WTC11 (cell line): ENCODE results near the gene RAD51D. TPM values are rescaled to one million over a fixed set of nuclear protein-coding genes. Genes with fewer than 3 reads are reported as not detected.

Experiments
- ATAC-seq: fragments of 200-7000 bp; cut with Tn5 transposase; 2 replicates; pipeline ENCODE4 v1.10.0; 2021; ENCODE audit warnings: mild to moderate bottlenecking, moderate library complexity
- CTCF ChIA-PET: fragments of 300-600 bp; sonication (Branson Sonifier 250); formaldehyde crosslinking; loops from one replicate; lab custom pipeline; 2021; ENCODE audit warnings: antibody characterized with exemption; lab: Charles Lee
- POLR2A ChIA-PET: fragments of 350-600 bp; sonication (Branson Sonifier 250); formaldehyde crosslinking; loops from one replicate; lab custom pipeline; 2021; ENCODE audit warnings: antibody characterized with exemption; lab: Charles Lee
- DNase-seq: peaks from one replicate; pipeline ENCODE4 v3.0.0; 2021; ENCODE audit warnings: low spot score
- H3K27ac Mint-ChIP-seq: 2 replicates; pipeline ENCODE4 v1.8.0; 2021; ENCODE audit warnings: mixed read lengths
- H3K27me3 Mint-ChIP-seq: 2 replicates; pipeline ENCODE4 v1.8.0; 2021; ENCODE audit warnings: low read depth, mild to moderate bottlenecking, moderate library complexity, mixed read lengths
- H3K36me3 Mint-ChIP-seq: 2 replicates; pipeline ENCODE4 v1.8.0; 2021; ENCODE audit warnings: mixed read lengths
- H3K4me1 Mint-ChIP-seq: 2 replicates; pipeline ENCODE4 v1.8.0; 2022; ENCODE audit warnings: mixed read lengths
- H3K4me3 Mint-ChIP-seq: 2 replicates; pipeline ENCODE4 v1.8.0; 2021; ENCODE audit warnings: mild to moderate bottlenecking, moderate library complexity, mixed read lengths
- H3K9me3 Mint-ChIP-seq: 2 replicates; pipeline ENCODE4 v1.8.0; 2021; ENCODE audit warnings: mixed read lengths
- ATF1 ChIP-seq: sonication (generic); formaldehyde crosslinking; IDR thresholded peaks from 2 replicates; pipeline ENCODE4 v1.8.1; 2023; ENCODE audit warnings: mild to moderate bottlenecking, moderate library complexity, missing genetic modification reagents
- CBFB ChIP-seq: sonication (generic); formaldehyde crosslinking; IDR thresholded peaks from 2 replicates; pipeline ENCODE4 v1.8.1; 2022; ENCODE audit warnings: mild to moderate bottlenecking, low read depth, missing genetic modification reagents
- ESRRA ChIP-seq: sonication (generic); formaldehyde crosslinking; IDR thresholded peaks from 2 replicates; pipeline ENCODE4 v1.8.1; 2022; ENCODE audit warnings: mild to moderate bottlenecking, missing genetic modification reagents, borderline replicate concordance
- FOXP1 ChIP-seq: sonication (generic); formaldehyde crosslinking; IDR thresholded peaks from 2 replicates; pipeline ENCODE4 v1.8.0; 2022; ENCODE audit warnings: missing genetic modification reagents, mild to moderate bottlenecking, moderate library complexity, borderline replicate concordance
- MYBL2 ChIP-seq: sonication (generic); formaldehyde crosslinking; IDR thresholded peaks from 2 replicates; pipeline ENCODE4 v1.8.1; 2023; ENCODE audit warnings: mild to moderate bottlenecking, moderate library complexity, missing genetic modification reagents
- NFYB ChIP-seq: sonication (generic); formaldehyde crosslinking; conservative IDR thresholded peaks from 2 replicates; pipeline ENCODE4 v1.8.0; 2022; ENCODE audit warnings: low read depth, missing genetic modification reagents
- RELA ChIP-seq: sonication (generic); formaldehyde crosslinking; IDR thresholded peaks from 2 replicates; pipeline ENCODE4 v1.8.1; 2022; ENCODE audit warnings: missing genetic modification reagents, mild to moderate bottlenecking, borderline replicate concordance
- RORB ChIP-seq: fragments of 250-450 bp; sonication (Bioruptor Pico); IDR thresholded peaks from 2 replicates; pipeline ENCODE4 v1.9.0; 2021; ENCODE audit warnings: mild to moderate bottlenecking
- SMAD4 ChIP-seq: sonication (generic); formaldehyde crosslinking; IDR thresholded peaks from 2 replicates; pipeline ENCODE4 v1.8.0; 2022; ENCODE audit warnings: mild to moderate bottlenecking, missing genetic modification reagents
- TP53 ChIP-seq: sonication (generic); formaldehyde crosslinking; IDR thresholded peaks from 2 replicates; pipeline ENCODE4 v1.8.1; 2023; ENCODE audit warnings: mild to moderate bottlenecking, missing genetic modification reagents
- ZNF263 ChIP-seq: sonication (generic); formaldehyde crosslinking; IDR thresholded peaks from 2 replicates; pipeline ENCODE4 v1.8.1; 2022; ENCODE audit warnings: low read depth, mild to moderate bottlenecking, moderate library complexity, missing genetic modification reagents
- ZNF396 ChIP-seq: fragments of 250-450 bp; sonication (Bioruptor Pico); IDR thresholded peaks from 2 replicates; pipeline ENCODE4 v1.8.0; 2021; ENCODE audit warnings: mild to moderate bottlenecking, moderate library complexity, borderline replicate concordance
- ZNF423 ChIP-seq: fragments of 250-450 bp; sonication (Bioruptor Pico); IDR thresholded peaks from 2 replicates; pipeline ENCODE4 v2.1.2; 2022; ENCODE audit warnings: mild to moderate bottlenecking, moderate library complexity
- total RNA-seq: library from RNA; stranded (reverse); gene quantifications from 3 replicates; pipeline ENCODE4 v1.2.3, GENCODE V29; 2021
- TF ChIP-seq, protein P1 (sequence below): sonication (generic); formaldehyde crosslinking; IDR thresholded peaks from 2 replicates; pipeline ENCODE4 v1.8.0; 2023; ENCODE audit warnings: mild to moderate bottlenecking, missing genetic modification reagents
- TF ChIP-seq, protein P2 (sequence below): sonication (generic); formaldehyde crosslinking; IDR thresholded peaks from 2 replicates; pipeline ENCODE4 v1.8.0; 2022; ENCODE audit warnings: missing genetic modification reagents
- TF ChIP-seq, protein P3 (sequence below): sonication (generic); formaldehyde crosslinking; IDR thresholded peaks from 2 replicates; pipeline ENCODE4 v1.8.0; 2023; ENCODE audit warnings: missing genetic modification reagents
- TF ChIP-seq, protein P4 (sequence below): sonication (generic); formaldehyde crosslinking; IDR thresholded peaks from 2 replicates; pipeline ENCODE4 v1.8.1; 2022; ENCODE audit warnings: low read depth, mild to moderate bottlenecking, moderate library complexity, missing genetic modification reagents, borderline replicate concordance
- TF ChIP-seq, protein P5 (sequence below): fragments of 250-450 bp; sonication (Bioruptor Pico); IDR thresholded peaks from 2 replicates; pipeline ENCODE4 v1.9.0; 2021; ENCODE audit warnings: mild to moderate bottlenecking, borderline replicate concordance

Gene RAD51D
- total RNA-seq, 1 experiment from 2014 or later = 15.0 TPM

DNA sequence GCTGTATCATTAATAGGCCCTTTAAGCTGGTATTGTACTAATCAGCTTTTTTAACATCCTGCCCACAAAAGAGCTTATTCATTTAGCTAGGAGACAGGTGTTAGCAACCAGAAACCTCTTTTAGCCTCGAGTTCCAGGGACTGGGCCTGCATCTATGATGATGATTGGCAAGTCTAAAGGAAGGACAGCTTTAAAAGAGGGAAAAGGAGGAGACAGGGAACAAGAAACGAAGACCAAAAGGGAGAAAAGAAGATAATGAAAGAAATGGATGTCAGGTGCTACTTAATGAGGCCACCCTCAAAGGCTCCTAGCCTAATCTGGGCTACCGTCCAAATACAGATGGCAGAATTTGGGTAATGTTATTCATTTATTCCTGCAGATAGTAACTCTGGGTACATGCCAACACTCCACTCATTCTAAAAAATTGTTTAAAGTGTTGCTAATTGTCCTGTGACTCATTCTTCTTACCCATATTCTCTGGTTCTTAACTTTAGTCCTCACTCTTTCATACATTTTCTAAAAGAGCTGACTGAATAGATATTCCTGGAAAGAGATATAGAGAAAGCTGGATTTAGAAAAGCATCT, 37.5 kb downstream of the RAD51D start:
- Mint-ChIP-seq H3K4me3 (no peak overlapping the region; the same call in 1 of the 2 replicates), H3K4me1 (peaks cover 64% of the 10 kb centered on the region), H3K9me3 (no peaks in the 10 kb centered on the region), H3K27me3 (no peaks in the 10 kb centered on the region; the same call in 1 of the 2 replicates), H3K36me3 (no peaks in the 10 kb centered on the region), H3K27ac (peak overlapping the region; percentile 64)
- ChIA-PET POLR2A (interaction anchor here (0.6 kb wide), 1 partner anchor 18 kb away, joined by 5 read pairs; no protein-coding TSS in a partner anchor), CTCF (interaction anchor here (0.6 to 1.3 kb wide), 3 partner anchors 12 to 101 kb away, joined by 3 to 4 read pairs (median 3); no protein-coding TSS in a partner anchor)
- no peak for DNase-seq
- TF ChIP-seq ESRRA = no peak
- TF ChIP-seq CBFB (CRISPR knock-in tag) = no peak
- no peak for TF ChIP-seq SMAD4
- no peak for TF ChIP-seq ATF1 (CRISPR knock-in tag)
- TF ChIP-seq TP53 (CRISPR knock-in tag) = no peak
- TF ChIP-seq, protein P1, sequence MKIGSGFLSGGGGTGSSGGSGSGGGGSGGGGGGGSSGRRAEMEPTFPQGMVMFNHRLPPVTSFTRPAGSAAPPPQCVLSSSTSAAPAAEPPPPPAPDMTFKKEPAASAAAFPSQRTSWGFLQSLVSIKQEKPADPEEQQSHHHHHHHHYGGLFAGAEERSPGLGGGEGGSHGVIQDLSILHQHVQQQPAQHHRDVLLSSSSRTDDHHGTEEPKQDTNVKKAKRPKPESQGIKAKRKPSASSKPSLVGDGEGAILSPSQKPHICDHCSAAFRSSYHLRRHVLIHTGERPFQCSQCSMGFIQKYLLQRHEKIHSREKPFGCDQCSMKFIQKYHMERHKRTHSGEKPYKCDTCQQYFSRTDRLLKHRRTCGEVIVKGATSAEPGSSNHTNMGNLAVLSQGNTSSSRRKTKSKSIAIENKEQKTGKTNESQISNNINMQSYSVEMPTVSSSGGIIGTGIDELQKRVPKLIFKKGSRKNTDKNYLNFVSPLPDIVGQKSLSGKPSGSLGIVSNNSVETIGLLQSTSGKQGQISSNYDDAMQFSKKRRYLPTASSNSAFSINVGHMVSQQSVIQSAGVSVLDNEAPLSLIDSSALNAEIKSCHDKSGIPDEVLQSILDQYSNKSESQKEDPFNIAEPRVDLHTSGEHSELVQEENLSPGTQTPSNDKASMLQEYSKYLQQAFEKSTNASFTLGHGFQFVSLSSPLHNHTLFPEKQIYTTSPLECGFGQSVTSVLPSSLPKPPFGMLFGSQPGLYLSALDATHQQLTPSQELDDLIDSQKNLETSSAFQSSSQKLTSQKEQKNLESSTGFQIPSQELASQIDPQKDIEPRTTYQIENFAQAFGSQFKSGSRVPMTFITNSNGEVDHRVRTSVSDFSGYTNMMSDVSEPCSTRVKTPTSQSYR (CRISPR knock-in tag) = no peak
- ATAC-seq = no peak

DNA sequence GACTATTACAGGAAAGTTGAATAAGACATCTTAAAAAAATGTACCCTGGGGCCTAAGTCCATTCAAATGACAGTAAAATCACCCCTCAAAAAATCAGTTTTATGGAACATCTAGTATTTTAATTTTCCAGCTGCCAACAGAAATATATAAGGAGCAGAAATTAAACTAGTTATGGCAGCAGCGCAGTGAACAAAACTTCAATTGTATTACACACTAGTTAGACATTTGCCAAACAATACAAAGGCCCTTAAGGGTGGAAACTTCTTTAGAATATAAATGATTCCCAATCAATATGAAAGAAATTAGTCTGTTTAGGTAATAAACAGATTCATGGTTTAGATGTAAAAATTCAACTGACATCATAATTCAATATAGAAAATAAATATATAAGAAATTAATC, 38.0 kb downstream of the RAD51D start:
- POLR2A ChIA-PET = interaction anchor here (0.6 kb wide), 1 partner anchor 18 kb away, joined by 5 read pairs; no protein-coding TSS in a partner anchor
- no peaks in the 10 kb centered on the region for H3K9me3 Mint-ChIP-seq
- peaks cover 59% of the 10 kb centered on the region for H3K4me1 Mint-ChIP-seq

DNA sequence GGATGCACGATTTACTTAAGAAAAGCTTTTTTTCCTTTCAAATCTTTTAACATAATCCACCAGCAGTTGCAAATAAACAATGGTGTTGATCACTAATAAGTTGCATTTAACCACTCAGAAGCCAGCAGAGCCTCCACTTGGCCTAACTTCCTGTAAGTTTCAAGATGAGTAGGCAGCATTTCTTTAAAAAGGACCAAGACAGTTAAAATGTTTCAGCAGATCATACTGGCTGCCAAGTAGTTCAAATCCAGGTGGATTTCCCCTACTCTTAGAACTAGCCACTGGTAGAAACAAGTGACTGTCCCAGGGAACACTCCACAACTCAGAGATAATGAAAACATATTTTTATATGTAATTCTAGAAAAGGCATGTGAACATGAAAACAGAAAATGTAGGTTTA, 39.1 kb downstream of the RAD51D start:
- ChIA-PET POLR2A (no interaction called here), CTCF (interaction anchor here (0.8 to 2.2 kb wide), 3 partner anchors 9 to 667 kb away, joined by 3 to 7 read pairs (median 5); partner anchors contain the start of gene RFFL)
- Mint-ChIP-seq H3K27ac (peak overlapping the region; percentile 8; the same call in 1 of the 2 replicates), H3K27me3 (no peaks in the 10 kb centered on the region), H3K4me3 (no peak overlapping the region), H3K9me3 (no peaks in the 10 kb centered on the region), H3K4me1 (peaks cover 48% of the 10 kb centered on the region), H3K36me3 (no peaks in the 10 kb centered on the region)
- DNase-seq (no peak), ATAC-seq (no peak)
- TF ChIP-seq RORB (CRISPR knock-in tag) (no peak), FOXP1 (CRISPR knock-in tag) (no peak), ZNF396 (CRISPR knock-in tag) (no peak), ZNF423 (CRISPR knock-in tag) (no peak)
- TF ChIP-seq, protein P2, sequence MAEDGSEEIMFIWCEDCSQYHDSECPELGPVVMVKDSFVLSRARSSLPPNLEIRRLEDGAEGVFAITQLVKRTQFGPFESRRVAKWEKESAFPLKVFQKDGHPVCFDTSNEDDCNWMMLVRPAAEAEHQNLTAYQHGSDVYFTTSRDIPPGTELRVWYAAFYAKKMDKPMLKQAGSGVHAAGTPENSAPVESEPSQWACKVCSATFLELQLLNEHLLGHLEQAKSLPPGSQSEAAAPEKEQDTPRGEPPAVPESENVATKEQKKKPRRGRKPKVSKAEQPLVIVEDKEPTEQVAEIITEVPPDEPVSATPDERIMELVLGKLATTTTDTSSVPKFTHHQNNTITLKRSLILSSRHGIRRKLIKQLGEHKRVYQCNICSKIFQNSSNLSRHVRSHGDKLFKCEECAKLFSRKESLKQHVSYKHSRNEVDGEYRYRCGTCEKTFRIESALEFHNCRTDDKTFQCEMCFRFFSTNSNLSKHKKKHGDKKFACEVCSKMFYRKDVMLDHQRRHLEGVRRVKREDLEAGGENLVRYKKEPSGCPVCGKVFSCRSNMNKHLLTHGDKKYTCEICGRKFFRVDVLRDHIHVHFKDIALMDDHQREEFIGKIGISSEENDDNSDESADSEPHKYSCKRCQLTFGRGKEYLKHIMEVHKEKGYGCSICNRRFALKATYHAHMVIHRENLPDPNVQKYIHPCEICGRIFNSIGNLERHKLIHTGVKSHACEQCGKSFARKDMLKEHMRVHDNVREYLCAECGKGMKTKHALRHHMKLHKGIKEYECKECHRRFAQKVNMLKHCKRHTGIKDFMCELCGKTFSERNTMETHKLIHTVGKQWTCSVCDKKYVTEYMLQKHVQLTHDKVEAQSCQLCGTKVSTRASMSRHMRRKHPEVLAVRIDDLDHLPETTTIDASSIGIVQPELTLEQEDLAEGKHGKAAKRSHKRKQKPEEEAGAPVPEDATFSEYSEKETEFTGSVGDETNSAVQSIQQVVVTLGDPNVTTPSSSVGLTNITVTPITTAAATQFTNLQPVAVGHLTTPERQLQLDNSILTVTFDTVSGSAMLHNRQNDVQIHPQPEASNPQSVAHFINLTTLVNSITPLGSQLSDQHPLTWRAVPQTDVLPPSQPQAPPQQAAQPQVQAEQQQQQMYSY (CRISPR knock-in tag) = no peak
- TF ChIP-seq, protein P3, sequence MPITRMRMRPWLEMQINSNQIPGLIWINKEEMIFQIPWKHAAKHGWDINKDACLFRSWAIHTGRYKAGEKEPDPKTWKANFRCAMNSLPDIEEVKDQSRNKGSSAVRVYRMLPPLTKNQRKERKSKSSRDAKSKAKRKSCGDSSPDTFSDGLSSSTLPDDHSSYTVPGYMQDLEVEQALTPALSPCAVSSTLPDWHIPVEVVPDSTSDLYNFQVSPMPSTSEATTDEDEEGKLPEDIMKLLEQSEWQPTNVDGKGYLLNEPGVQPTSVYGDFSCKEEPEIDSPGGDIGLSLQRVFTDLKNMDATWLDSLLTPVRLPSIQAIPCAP (CRISPR knock-in tag) = no peak
- TF ChIP-seq, protein P4, sequence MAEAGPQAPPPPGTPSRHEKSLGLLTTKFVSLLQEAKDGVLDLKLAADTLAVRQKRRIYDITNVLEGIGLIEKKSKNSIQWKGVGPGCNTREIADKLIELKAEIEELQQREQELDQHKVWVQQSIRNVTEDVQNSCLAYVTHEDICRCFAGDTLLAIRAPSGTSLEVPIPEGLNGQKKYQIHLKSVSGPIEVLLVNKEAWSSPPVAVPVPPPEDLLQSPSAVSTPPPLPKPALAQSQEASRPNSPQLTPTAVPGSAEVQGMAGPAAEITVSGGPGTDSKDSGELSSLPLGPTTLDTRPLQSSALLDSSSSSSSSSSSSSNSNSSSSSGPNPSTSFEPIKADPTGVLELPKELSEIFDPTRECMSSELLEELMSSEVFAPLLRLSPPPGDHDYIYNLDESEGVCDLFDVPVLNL (CRISPR knock-in tag) = no peak

More for the DNA sequence above, 38.0 kb downstream of the RAD51D start:
- CTCF ChIA-PET = interaction anchor here (0.6 to 2.2 kb wide), 3 partner anchors 8 to 64 kb away, joined by 3 to 7 read pairs (median 4); no protein-coding TSS in a partner anchor
- TF ChIP-seq SMAD4 = no peak
- no peak for TF ChIP-seq ZNF263 (CRISPR knock-in tag)
- no peak for TF ChIP-seq RELA (CRISPR knock-in tag)
- no peak for TF ChIP-seq MYBL2 (CRISPR knock-in tag)
- TF ChIP-seq, protein P5, sequence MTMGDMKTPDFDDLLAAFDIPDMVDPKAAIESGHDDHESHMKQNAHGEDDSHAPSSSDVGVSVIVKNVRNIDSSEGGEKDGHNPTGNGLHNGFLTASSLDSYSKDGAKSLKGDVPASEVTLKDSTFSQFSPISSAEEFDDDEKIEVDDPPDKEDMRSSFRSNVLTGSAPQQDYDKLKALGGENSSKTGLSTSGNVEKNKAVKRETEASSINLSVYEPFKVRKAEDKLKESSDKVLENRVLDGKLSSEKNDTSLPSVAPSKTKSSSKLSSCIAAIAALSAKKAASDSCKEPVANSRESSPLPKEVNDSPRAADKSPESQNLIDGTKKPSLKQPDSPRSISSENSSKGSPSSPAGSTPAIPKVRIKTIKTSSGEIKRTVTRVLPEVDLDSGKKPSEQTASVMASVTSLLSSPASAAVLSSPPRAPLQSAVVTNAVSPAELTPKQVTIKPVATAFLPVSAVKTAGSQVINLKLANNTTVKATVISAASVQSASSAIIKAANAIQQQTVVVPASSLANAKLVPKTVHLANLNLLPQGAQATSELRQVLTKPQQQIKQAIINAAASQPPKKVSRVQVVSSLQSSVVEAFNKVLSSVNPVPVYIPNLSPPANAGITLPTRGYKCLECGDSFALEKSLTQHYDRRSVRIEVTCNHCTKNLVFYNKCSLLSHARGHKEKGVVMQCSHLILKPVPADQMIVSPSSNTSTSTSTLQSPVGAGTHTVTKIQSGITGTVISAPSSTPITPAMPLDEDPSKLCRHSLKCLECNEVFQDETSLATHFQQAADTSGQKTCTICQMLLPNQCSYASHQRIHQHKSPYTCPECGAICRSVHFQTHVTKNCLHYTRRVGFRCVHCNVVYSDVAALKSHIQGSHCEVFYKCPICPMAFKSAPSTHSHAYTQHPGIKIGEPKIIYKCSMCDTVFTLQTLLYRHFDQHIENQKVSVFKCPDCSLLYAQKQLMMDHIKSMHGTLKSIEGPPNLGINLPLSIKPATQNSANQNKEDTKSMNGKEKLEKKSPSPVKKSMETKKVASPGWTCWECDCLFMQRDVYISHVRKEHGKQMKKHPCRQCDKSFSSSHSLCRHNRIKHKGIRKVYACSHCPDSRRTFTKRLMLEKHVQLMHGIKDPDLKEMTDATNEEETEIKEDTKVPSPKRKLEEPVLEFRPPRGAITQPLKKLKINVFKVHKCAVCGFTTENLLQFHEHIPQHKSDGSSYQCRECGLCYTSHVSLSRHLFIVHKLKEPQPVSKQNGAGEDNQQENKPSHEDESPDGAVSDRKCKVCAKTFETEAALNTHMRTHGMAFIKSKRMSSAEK (CRISPR knock-in tag) = no peak
- TF ChIP-seq NFYB (CRISPR knock-in tag) = no peak
- H3K4me3 Mint-ChIP-seq = no peak overlapping the region
- H3K36me3 Mint-ChIP-seq = no peaks in the 10 kb centered on the region
- DNase-seq (no peak), ATAC-seq (no peak)
- H3K27ac Mint-ChIP-seq = no peak overlapping the region; the same call in 1 of the 2 replicates
- no peaks in the 10 kb centered on the region for H3K27me3 Mint-ChIP-seq
